NCI-H460 (cell line): Measurements from ENCODE around the gene ARSB. TPM values are rescaled to one million over a fixed set of nuclear protein-coding genes. Genes with fewer than 3 reads are reported as not detected.
"Not testable (repeated sequence)": the region's sequence is repeated elsewhere in the genome, so short reads cannot be mapped to it uniquely, and the experiment has no call there.

Source experiments
- DNase-seq: peaks from one replicate; pipeline ENCODE4 v3.0.0-alpha.2; 2016; ENCODE audit warnings: low read depth; ENCODE audit errors: extremely low read depth
- total RNA-seq: library from RNA; depleted of rRNA; stranded (reverse); fragments of >200 nt; shearing (Covaris generic); gene quantifications from 2 replicates; pipeline ENCODE4 v1.2.3, GENCODE V29; 2014

ARSB gene
- total RNA-seq, 1 experiment from 2014 or later = 20.0 TPM

DNA sequence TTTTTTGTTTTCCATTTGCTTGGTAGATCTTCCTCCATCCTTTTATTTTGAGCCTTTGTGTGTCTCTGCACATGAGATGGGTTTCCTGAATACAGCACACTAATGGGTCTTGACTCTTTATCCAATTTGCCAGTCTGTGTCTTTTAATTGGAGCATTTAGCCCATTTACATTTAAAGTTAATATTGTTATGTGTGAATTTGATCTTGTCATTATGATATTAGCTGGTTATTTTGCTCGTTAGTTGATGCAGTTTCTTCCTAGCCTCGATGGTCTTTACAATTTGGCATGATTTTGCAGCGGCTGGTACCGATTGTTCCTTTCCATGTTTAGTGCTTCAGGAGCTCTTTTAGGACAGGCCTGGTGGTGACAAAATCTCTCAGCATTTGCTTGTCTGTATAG lies 133.2 kb downstream of the ARSB start:
- DNase-seq = not testable (repeated sequence)

DNA sequence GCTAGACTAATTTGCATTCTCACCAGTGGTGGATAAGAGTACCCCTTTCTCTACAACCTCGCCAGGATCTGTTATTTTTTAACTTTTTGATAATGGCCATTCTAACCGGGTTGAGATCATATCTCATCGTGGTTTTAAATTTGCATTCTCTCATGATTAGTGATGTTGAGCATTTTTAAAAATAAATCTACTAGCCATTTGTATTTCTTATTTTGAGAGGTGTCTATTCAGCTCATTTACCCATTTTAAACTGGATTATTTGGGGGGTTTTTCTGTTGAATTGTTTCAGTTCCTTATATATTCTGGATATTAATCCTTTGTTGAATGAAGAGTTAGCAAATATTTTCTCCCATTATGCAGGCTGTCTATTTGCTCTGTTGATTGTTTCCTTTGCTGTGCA lies 139.6 kb downstream of the ARSB start:
- DNase-seq = no peak

DNA sequence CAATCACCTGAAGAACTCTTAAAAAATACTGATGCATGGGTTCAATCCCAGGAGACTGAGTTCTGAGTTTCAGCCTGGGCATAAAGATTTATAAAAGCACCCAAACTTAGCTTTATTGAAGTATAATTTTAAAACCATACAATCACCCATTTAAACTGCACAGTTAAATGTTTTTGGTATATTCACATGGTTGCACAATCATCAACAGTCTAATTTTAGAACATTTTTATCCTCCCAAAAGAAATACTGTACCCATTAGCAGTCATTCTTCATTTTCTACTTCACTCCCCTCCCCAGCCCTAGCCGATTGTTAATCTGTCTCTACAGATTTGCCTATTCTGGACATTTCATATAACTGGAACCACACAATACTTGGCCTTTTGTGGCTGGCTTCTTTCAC lies 141.7 kb downstream of the ARSB start:
- no peak for DNase-seq

DNA sequence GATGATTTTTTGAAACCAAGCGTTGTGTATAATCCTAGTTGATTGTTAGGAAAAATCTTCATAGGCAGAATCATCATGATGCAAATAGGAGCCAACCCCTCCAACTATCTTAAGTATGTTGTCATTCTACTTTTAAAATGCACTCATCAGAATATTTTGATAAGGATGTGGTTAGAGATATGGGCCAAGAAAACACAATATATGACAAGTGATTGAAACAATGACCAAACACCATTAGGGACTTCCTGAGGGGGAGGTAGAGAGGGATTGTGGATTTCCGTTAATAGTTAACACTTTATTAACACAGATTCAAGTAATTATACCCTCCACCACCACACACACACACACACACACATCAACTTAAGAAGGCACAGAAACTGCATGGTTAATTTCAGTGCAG lies 143.3 kb downstream of the ARSB start:
- DNase-seq = no peak

DNA sequence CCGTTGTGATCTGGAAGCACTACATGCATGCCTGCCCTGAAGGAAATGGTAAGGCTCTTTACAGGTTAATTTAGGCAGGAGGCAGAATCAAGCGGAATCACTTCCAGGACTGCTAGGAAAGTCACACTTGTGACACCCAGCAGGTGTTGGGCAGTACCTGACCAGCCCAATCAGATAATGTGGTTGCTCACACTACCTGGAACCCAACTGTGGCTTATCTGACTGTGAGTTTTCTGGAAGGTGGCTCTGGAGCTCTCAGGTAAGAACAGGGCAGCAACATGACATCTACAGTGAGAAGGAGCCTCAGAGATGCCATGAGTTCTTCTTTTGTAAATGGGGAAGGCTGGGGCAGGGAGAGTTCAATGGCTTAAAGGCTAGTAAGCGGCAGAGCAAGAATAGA lies 146.4 kb downstream of the ARSB start:
- DNase-seq = no peak

DNA sequence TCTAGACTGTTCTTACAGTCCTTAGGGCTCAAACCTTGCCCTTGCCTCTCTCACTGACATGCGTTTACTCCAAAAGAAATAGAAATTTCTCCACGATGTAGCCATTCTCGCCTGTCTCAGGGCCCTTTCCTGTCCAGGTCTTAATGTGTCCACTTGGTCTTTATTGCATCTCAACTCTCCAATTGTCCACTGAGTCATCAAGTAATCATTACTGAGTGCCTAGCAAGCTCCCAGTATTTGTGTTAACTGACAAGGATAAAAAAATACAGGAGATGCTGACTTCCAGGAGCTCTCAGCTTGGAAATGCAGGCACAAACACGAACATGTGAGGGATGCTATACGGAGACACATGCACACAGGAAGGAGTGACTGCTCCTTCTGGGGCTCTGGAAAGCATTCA lies 147.3 kb downstream of the ARSB start:
- no peak for DNase-seq

DNA sequence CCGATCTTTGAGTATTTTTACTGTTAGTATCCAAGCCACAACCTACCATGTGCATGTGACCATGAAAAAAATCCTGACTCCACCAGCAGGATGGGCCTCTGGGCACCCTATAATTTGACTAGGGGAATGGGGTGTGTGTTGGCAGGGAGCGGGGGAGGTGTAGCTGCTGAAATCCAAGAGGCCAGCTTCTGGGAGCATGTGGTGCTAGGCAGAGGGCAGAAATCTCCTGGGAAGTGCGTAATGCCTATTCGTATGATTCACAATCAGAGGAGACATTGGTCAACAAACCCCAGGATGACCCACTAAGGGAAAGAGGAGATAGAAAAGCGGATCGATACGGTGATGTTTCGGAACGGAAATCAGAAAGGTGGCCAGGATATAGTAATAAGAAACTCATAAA lies 149.9 kb downstream of the ARSB start:
- DNase-seq = no peak

DNA sequence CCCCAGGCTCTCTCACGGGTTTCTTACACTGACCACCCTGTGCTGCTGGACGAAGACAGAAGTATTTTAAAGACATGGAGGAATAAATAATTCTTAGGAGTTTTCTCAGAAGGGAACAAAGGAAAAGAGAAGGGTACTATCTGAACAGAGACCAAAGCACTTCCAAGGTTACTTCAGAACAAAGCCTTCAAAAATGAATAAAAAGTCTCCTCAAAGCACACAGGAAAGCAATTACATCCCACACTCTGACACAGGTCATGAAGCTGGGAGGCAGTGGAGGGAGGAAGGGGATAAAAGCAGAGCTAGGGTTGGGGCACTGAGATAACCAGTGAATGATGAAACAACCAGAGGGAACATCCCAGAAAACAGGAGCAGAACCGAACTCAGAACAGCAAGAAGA lies 151.8 kb downstream of the ARSB start:
- DNase-seq = no peak

DNA sequence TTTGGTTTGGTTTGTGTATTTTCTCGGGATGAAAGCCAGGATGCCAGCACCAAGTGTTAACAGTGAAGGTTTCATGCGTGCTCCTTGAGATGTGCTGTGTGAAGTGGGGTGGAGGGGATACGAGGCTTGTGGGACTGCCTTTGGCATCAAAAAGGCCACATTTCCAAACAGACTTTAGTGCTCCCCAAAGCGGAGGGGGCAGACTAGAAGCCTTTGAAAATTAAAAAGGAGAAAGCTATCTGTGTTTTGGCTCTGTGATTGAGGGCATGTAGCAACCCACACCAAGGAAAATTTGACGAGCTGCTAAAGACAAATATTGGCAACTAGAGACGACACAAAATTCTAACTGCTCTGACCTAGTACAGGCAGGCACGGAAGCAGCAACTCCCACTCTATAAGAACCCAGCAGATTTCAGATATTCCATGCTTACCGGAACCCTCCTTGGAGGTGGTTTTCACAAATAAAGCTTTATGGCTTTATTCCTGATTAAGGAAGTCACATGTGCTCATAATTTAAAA lies 154.5 kb downstream of the ARSB start:
- no peak for DNase-seq

DNA sequence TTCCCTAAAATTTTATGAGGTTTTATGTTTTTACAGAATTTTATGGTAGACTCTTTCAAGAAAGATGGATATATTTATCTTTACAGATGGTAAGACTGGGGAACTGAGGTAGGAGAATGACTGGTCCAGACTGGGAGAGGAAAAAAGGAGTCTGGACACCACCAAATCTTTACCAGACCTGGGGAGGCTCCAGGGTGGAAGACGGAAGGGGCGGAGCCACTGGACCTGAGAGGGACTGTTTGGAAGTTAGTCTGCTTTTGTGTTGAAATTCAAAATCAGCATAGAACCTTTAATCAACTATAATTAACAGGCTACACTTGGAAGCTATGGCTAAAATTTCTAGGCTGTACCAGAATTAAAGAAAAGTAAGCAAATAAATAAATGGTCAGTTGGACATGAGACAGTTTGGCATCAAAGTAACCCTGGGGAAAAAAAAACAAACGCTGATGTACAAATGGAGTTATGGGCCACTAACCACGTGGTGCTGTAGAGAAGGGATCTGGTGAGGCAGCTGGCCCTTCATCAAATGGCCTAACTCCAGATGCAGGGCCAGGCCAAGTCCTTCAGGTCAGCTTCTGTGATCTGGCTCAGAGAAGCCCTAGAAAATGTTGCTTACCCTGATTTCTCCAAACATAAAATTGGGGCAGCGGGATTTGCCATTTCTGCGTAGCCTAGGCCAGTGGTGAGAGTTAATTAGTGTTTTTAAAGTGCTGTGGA lies 155.1 kb downstream of the ARSB start:
- DNase-seq = no peak

DNA sequence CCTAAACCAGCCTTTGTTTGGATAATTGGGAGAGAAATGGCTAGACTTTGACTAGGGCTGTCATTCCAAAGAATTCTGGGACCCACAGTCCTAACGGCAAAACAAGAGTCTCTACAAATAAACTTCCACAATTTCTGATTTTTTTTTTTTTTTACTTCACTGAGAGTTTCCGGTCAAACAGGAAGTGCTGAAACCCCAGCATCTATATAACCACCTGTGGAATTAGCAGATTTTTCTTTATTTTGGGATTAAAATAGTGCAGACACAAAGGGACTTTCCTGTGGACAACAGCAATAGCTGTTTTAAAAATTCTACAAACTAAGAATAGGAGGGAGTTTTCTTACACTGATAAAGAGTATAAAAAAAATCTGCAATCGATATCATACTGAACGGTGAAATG lies 157.4 kb downstream of the ARSB start:
- no peak for DNase-seq

DNA sequence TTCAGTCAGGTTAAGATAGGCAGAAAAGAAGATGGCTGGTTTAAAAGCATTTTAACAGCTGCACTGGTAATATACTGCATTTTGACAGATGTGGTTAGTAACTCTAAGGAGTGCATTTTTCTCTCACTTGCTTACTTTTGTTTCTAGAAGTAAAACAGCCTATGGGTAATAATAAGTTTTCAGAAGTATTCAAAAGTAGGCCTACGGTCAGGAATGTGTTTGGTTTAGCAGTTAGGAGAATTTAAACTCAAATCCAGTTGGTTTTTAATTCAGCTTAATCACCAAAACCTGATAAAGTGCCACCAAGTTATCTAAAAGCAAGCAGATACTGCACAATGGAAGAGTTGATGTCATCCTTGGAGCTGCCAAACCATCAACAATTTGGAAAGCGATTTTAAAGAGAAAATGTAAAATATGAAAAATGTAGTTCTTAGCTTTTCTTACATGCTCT lies 160.3 kb downstream of the ARSB start:
- no peak for DNase-seq

DNA sequence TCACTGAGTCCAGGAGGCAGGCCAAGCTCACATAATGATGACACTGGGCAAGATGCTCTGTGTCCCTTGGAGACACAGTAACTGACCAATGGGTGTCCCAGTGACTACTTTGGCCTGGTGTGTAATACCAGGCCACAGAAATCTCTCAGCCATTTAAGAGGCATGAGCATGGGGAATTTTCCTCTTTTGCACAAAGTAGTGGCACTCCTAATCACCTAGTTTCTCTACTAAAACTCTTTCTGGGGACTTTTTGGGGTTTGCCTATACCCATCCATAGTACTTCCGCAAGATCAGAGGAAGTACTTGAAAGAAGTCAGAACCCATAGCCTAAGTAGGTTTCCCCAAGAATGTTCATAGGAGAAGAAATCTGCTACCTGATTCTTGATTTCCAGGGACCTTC lies 161.9 kb downstream of the ARSB start:
- DNase-seq = no peak

DNA sequence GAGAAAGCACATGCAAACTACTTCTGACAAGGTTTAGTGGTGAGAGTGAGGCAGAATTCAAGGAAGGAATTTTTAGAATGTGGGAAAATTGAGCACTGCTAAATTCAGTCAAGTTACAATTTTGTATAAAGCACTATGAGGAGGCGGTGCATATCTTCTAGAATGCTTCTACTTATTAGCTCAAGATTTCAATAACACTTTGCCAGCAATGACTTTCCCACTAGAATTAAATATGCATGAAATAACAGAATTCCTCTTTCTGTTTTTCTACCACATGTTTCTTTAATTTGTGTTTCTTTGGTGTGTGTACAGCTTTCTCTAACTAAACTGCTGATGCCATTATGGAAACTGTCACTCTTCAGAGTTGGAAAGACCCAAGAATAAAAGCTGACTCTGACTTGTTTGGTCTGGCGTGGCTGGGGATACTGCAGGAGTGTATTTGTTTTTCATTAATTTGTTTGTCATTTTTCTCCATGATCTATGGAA lies 163.5 kb downstream of the ARSB start:
- DNase-seq = no peak

DNA sequence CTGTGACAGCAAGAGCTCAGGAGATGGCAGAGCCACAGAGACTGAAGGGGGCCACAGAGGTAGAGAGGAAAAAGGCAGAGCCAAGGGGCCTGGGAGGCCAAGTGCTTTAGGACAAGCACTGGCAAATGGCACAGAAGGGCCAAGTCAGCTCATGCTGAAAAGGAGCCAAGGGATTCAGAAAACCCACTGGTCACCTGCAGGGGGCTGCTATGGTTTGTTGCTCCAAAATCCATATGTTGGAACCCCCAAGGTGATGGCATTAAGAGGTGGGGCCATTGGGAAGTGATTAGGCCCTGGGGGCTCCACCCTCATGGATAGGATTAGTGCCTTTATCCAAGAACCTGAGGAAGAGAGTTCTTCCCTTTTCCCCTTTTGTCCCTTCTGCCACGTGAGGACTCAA lies 165.4 kb downstream of the ARSB start:
- DNase-seq = no peak

DNA sequence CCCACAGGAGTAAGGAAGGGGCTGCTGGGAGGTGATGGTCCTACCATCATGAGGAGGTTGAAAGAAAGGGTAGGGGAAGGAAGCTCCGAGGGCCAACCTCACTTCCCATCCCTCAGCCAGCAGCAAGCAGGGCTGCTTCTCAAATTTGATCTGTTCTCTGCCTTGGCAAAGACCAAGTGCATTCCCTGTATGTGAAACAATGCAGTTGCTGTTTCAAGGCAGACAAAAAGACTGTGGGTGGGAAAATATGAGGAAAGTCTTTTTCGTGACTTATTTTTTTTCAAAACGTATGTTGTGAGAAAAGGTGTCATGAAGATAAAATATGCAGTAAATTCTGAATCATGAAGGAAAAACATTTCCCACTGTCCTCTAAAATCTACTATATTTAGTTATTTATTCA lies 165.9 kb downstream of the ARSB start:
- no peak for DNase-seq

DNA sequence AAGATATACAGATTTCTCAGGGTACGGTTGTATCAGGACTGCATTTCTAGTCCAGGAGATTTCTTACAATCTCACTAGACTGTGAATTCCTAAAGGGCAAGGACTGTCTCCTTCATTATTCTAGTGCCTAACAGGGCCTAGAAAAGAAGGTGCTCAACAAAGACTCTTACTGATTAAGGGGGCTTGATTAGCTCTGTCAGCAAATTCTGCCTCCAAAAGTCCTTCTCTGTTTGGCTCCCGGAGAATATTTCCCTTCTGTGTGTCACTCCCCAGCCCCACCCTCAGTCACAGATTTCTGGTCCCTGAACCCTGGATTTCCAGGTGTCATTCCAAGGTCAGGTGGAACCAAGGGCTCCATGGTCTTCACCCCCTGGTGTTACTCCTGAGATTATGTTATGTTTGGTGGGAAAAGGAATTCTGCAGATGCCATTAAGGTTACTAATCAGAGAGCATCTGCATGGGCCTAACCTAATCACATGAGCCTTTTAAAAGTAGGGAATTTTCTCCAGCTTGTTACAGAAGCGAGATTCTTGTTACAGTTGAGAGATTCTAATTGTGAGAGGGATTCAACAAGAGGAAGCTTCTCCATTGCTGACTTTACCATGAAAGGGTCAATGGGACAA lies 168.9 kb downstream of the ARSB start:
- no peak for DNase-seq

DNA sequence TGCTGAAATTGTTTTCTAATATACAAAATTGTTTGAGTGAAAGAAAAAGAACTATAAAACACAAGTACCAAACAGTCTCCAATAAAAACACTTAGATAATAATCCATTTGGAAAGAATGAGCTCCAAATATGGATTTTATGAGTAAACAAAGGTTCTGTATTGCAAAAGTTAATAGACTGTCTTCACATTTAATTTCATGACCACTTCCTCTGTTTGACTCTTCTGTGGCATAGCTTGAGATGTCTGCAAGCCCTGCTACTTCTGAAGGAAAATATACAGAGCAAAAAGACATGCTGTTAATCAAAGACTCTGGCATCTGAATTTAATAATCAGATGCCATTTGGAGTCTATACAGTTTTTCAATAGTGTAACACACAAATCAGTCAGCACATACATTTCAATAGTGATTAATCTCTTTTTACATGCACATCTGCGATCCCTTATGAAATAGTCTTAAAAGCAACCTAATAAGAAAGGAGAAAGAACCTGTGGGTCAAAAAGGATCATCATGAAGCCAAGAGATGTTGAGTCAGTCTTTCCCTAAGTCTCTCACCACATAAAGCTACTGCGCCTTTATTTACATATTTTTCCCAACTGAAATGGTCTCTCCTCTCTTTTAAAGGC lies 171.1 kb downstream of the ARSB start:
- DNase-seq = no peak

DNA sequence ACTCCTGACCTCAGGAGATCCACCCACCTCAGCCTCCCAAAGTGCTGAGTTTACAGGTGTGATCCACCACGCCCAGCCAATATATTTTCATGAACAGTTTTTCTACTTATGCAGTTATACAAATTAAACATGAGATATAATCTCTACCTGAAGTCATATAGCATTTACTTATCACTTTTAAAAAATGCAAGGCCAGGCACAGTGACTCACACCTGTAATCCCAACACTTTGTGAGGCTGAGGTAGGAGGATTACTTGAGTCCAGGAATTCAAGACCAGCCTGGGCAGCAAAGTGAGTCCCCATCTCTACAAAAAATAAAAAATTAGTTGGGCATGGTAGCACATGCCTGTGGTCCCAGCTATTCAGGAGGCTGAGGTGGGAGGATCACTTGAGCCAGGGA lies 171.8 kb downstream of the ARSB start:
- DNase-seq = no peak

DNA sequence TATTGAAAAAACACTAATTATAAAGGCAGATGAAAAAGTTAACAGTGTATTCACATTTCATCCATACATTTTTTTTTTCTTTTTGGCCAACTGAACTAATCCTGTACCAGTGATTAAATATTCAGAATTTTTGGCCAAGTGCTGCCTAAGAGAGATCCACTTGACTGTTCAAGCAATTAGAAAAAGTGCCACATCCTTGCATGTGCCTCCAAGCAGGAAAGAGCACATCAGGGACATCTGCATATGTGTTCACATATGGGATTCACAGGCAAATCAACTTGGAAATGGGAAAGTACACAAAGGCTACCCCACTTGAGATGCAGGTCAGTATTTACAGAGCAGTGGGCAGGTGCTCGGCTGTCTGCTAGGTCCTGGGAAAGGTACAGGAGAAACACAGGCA lies 173.2 kb downstream of the ARSB start:
- no peak for DNase-seq

DNA sequence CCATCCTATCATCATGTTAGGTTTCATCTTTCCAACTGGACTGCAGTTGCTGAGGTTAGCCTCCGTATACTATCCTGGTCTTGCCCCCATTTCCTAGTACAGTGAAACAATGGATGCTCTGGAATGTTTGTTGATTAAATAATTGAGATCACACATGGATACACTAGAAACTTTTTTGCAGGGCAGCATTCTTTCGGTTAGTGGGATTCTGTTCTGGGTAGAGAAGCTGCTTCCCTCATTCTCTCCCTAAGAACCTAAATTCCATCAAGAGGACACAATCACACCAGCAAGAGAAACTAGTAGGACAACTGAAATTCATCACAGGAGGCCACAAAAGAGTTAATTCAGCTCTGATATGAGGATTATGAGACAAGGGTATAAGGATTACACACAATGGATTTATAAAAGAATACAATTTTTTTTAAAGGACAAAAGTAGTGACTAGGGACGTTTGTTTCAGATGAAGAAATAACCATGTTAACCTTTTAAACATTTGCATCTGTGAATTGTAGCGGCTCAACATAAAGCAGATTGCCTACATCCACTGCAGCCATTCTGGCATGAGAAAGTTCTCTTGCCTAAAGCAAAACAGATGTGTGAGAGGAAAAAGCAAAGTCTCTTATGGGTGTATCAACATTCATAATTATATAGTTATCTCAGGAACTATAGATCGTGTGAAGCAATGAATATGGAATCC lies 173.8 kb downstream of the ARSB start:
- no peak for DNase-seq
